ENCODE measurements around the gene LEFTY1. TPM values are rescaled to one million over a fixed set of nuclear protein-coding genes. Genes with fewer than 3 reads are reported as not detected.

Gene LEFTY1
- total RNA-seq, 1 experiment from 2014 or later: not detected

DNA sequence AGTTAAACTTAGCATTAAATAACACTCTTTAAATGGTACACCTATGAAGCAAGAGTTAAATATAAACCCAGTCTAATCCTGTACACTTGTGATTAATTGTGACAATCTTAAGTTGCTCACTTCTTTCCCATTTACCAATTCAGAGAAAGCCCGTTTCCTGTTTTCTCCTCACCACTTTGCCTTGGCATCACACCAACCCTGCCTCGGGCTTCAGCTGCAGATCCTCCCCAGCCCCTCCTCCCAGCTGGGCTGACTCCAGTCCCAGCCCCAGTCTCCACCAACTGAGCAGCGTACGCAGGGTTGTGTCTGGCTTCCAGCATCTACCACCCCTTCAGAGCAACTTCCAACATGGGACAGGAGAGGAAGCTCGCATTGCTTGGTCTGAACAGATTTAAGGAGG lies 31.0 kb upstream of the LEFTY1 start:
- Histone ChIP-seq H3K79me2 (ENCODE audit: low read length) (peaks cover 28% of the 10 kb centered on the region), H3K4me2 (ENCODE audit: low read length) (peak overlapping the region; percentile 54), H3K27me3 (ENCODE audit: low read length) (no peaks in the 10 kb centered on the region), H3K4me1 (ENCODE audit: insufficient read depth, low read length) (peaks cover 46% of the 10 kb centered on the region), H3K9me2 (replicated peaks; ENCODE audit: low read length) (no peaks in the 10 kb centered on the region), H2AFZ (ENCODE audit: low read length) (no peak overlapping the region), H3K27ac (ENCODE audit: low read length) (peak overlapping the region; percentile 45), H3K36me3 (ENCODE audit: low read depth, low read length) (peaks cover 16% of the 10 kb centered on the region; the same call in 1 of the 2 replicates), H3K9ac (ENCODE audit: low read length) (no peak overlapping the region), H3K4me3 (ENCODE audit: low read length) (no peak overlapping the region), H3F3A (ENCODE audit: low read length, unreplicated experiment) (no peaks in the 10 kb centered on the region), H4K20me1 (ENCODE audit: low read length) (peaks cover 3% of the 10 kb centered on the region; the same call in 1 of the 2 replicates), H3K9me3 (ENCODE audit: low read length) (no peaks in the 10 kb centered on the region)
- intact Hi-C loops (cut with micrococcal nuclease): loop anchor here (1.0 to 2.0 kb wide), 2 partner anchors 37 to 49 kb away; partner anchors contain the start of gene TMEM63A
- no TSS peak for BruUV-seq (replicated peaks)
- peak; percentile 93 for DNase-seq
- peak; percentile 33 for ATAC-seq
- TF ChIP-seq EZH2phosphoT487 (IDR thresholded peaks at IDR 0.05; ENCODE audit: borderline replicate concordance, low read length): no peak
- no peak for TF ChIP-seq EZH2 (IDR thresholded peaks at IDR 0.05; ENCODE audit: low read length, unreplicated experiment)
- TF ChIP-seq, protein P1, sequence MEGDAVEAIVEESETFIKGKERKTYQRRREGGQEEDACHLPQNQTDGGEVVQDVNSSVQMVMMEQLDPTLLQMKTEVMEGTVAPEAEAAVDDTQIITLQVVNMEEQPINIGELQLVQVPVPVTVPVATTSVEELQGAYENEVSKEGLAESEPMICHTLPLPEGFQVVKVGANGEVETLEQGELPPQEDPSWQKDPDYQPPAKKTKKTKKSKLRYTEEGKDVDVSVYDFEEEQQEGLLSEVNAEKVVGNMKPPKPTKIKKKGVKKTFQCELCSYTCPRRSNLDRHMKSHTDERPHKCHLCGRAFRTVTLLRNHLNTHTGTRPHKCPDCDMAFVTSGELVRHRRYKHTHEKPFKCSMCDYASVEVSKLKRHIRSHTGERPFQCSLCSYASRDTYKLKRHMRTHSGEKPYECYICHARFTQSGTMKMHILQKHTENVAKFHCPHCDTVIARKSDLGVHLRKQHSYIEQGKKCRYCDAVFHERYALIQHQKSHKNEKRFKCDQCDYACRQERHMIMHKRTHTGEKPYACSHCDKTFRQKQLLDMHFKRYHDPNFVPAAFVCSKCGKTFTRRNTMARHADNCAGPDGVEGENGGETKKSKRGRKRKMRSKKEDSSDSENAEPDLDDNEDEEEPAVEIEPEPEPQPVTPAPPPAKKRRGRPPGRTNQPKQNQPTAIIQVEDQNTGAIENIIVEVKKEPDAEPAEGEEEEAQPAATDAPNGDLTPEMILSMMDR (conservative IDR thresholded peaks at IDR 0.05; ENCODE audit: low read depth, low read length): no peak
- POLR2A ChIA-PET (ENCODE audit: unreplicated experiment): interaction anchor here (0.6 kb wide), 1 partner anchor 11 kb away, joined by 3 read pairs; no protein-coding TSS in a partner anchor
- CTCF ChIA-PET: no interaction called here

DNA sequence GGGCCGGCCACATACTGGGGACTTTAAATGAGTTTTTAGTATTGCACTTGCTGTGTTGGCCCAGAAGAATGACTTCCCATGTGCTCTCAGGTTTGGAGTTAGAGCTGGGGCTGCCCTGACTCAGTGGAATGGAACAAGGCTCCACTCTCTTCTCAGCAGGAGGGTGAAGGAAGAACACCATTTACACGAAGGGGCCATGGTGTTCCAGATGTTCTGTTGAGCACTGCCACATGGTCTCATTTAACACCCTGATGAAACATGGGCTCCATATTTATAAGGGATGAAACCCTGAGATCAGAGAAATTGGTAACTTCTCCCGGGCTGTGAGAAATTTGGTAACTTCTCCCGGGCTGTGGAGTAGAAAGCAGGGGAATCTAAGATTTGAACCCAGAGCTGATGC lies 29.3 kb upstream of the LEFTY1 start:
- Histone ChIP-seq H3K9me3 (ENCODE audit: low read length) (no peaks in the 10 kb centered on the region), H3K4me2 (ENCODE audit: low read length) (no peak overlapping the region), H2AFZ (ENCODE audit: low read length) (no peak overlapping the region), H3K79me2 (ENCODE audit: low read length) (peaks cover 21% of the 10 kb centered on the region), H3F3A (ENCODE audit: low read length, unreplicated experiment) (no peaks in the 10 kb centered on the region), H3K9me2 (replicated peaks; ENCODE audit: low read length) (no peaks in the 10 kb centered on the region), H3K27me3 (ENCODE audit: low read length) (no peaks in the 10 kb centered on the region), H4K20me1 (ENCODE audit: low read length) (peaks cover 3% of the 10 kb centered on the region; the same call in 1 of the 2 replicates), H3K36me3 (ENCODE audit: low read depth, low read length) (peaks cover 16% of the 10 kb centered on the region; the same call in 1 of the 2 replicates), H3K4me1 (ENCODE audit: insufficient read depth, low read length) (peaks cover 40% of the 10 kb centered on the region), H3K27ac (ENCODE audit: low read length) (no peak overlapping the region), H3K4me3 (ENCODE audit: low read length) (no peak overlapping the region), H3K9ac (ENCODE audit: low read length) (no peak overlapping the region)
- ChIA-PET POLR2A (ENCODE audit: unreplicated experiment) (no interaction called here), CTCF (no interaction called here)
- intact Hi-C loops (cut with micrococcal nuclease): no loop called here
- BruUV-seq (replicated peaks): no TSS peak
- DNase-seq (no peak), ATAC-seq (no peak)
- TF ChIP-seq, protein P1 (conservative IDR thresholded peaks at IDR 0.05; ENCODE audit: low read depth, low read length): no peak
- TF ChIP-seq EZH2phosphoT487 (IDR thresholded peaks at IDR 0.05; ENCODE audit: borderline replicate concordance, low read length) (no peak), EZH2 (IDR thresholded peaks at IDR 0.05; ENCODE audit: low read length, unreplicated experiment) (no peak)

DNA sequence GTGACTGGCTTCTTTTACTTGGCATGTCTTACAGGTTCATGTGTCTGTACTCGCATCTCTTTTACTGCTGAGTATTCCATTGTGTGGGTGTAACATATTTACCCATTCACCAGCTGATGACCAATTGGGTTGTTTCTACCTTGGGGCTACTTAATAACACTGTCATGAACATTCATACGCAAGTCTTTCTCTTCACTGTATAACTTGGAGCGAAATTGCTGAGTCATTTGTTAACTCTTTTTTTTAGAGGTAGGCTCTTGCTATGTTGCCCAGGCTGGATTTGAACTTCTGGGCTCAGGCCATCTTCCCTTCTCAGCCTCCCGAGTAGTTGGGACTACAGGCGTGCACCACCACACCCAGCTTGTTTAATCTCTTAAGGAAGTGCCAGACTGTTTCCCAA lies 28.6 kb upstream of the LEFTY1 start:
- CTCF ChIA-PET: no interaction called here
- Histone ChIP-seq H3K9ac (ENCODE audit: low read length) (no peak overlapping the region), H3K27ac (ENCODE audit: low read length) (peak overlapping the region; percentile 25; the same call in 1 of the 2 replicates), H2AFZ (ENCODE audit: low read length) (no peak overlapping the region), H3K79me2 (ENCODE audit: low read length) (peaks cover 14% of the 10 kb centered on the region; the same call in 1 of the 2 replicates), H3K4me1 (ENCODE audit: insufficient read depth, low read length) (peaks cover 33% of the 10 kb centered on the region), H3K4me2 (ENCODE audit: low read length) (no peak overlapping the region), H3K9me3 (ENCODE audit: low read length) (no peaks in the 10 kb centered on the region), H3F3A (ENCODE audit: low read length, unreplicated experiment) (no peaks in the 10 kb centered on the region), H3K9me2 (replicated peaks; ENCODE audit: low read length) (no peaks in the 10 kb centered on the region), H4K20me1 (ENCODE audit: low read length) (peaks cover 3% of the 10 kb centered on the region; the same call in 1 of the 2 replicates), H3K36me3 (ENCODE audit: low read depth, low read length) (peaks cover 16% of the 10 kb centered on the region; the same call in 1 of the 2 replicates), H3K27me3 (ENCODE audit: low read length) (no peaks in the 10 kb centered on the region), H3K4me3 (ENCODE audit: low read length) (no peak overlapping the region)
- BruUV-seq (replicated peaks): no TSS peak
- intact Hi-C loops (cut with micrococcal nuclease): no loop called here
- TF ChIP-seq, protein P1 (conservative IDR thresholded peaks at IDR 0.05; ENCODE audit: low read depth, low read length): no peak
- TF ChIP-seq EZH2phosphoT487 (IDR thresholded peaks at IDR 0.05; ENCODE audit: borderline replicate concordance, low read length) (no peak), EZH2 (IDR thresholded peaks at IDR 0.05; ENCODE audit: low read length, unreplicated experiment) (no peak)
- POLR2A ChIA-PET (ENCODE audit: unreplicated experiment): no interaction called here
- DNase-seq (peak; percentile 40), ATAC-seq (no peak)
